Mesenchymal stem cell (in vitro differentiated cells and primary cell): Measurements from ENCODE around the gene HEPN1.

Source experiments
- DNase-seq: peaks from one replicate; pipeline ENCODE4 v3.0.0-alpha.2; 2013
- H2AFZ ChIP-seq: one replicate; pipeline ENCODE4 v1.6.1; 2013; ENCODE audit warnings: low read depth, mild to moderate bottlenecking, control low read depth, inconsistent platforms, low read length, moderate library complexity
- H2AK5ac ChIP-seq: 2 replicates; pipeline ENCODE4 v1.6.1; 2013; ENCODE audit warnings: low read length, moderate library complexity, mild to moderate bottlenecking, inconsistent platforms; ENCODE audit not compliant: severe bottlenecking
- H2BK120ac ChIP-seq: one replicate; pipeline ENCODE4 v1.6.1; 2013; ENCODE audit warnings: low read depth, mild to moderate bottlenecking, inconsistent platforms, low read length, moderate library complexity
- H2BK12ac ChIP-seq, 2 experiments: one replicate each; pipeline ENCODE4 v1.6.1; 2013; ENCODE audit warnings: inconsistent platforms in 2 of 2, low read length in 2 of 2, mild to moderate bottlenecking in 2 of 2, moderate library complexity in 2 of 2, control low read depth in 1 of 2
- H2BK15ac ChIP-seq: one replicate; pipeline ENCODE4 v1.6.1; 2013; ENCODE audit warnings: mild to moderate bottlenecking, low read depth, inconsistent platforms; ENCODE audit not compliant: poor library complexity, severe bottlenecking
- H2BK5ac ChIP-seq: 2 replicates; pipeline ENCODE4 v1.6.1; 2013; ENCODE audit warnings: low read depth, mild to moderate bottlenecking, low read length, control low read depth, inconsistent platforms; ENCODE audit not compliant: poor library complexity, severe bottlenecking
- H3K14ac ChIP-seq, 2 experiments: one replicate each; pipeline ENCODE4 v1.6.1; 2013; ENCODE audit warnings: inconsistent platforms in 2 of 2, low read length in 2 of 2, control low read depth in 1 of 2, mild to moderate bottlenecking in 1 of 2, moderate library complexity in 1 of 2
- H3K18ac ChIP-seq, 2 experiments: one replicate each; pipeline ENCODE4 v1.6.1; 2013; ENCODE audit warnings: inconsistent platforms in 2 of 2, low read length in 2 of 2, control low read depth in 1 of 2, low read depth in 1 of 2, mild to moderate bottlenecking in 1 of 2
- H3K23ac ChIP-seq, 2 experiments: one replicate each; pipeline ENCODE4 v1.6.1; 2013; ENCODE audit warnings: inconsistent platforms in 2 of 2, low read length in 2 of 2, mild to moderate bottlenecking in 2 of 2, moderate library complexity in 2 of 2, control low read depth in 1 of 2
- H3K27ac ChIP-seq: 2 replicates; pipeline ENCODE4 v1.5.1; 2013; ENCODE audit warnings: mild to moderate bottlenecking, moderate library complexity, low read length, control low read depth, inconsistent platforms; ENCODE audit not compliant: poor library complexity, severe bottlenecking
- H3K27me3 ChIP-seq, 2 experiments: 2 replicates each; pipeline versions ENCODE4 v1.6.1 to v1.7.0; 2013; ENCODE audit warnings: low read length in 2 of 2, mild to moderate bottlenecking in 2 of 2, moderate library complexity in 2 of 2, control low read depth in 1 of 2, inconsistent platforms in 1 of 2; ENCODE audit not compliant: control insufficient read depth in 1 of 2, insufficient read depth in 1 of 2
- H3K36me3 ChIP-seq, 2 experiments: 2 replicates each; pipeline versions ENCODE4 v1.6.1 to v1.7.0; 2013; ENCODE audit warnings: low read length in 2 of 2, control low read depth in 1 of 2, inconsistent platforms in 1 of 2, low read depth in 1 of 2, mild to moderate bottlenecking in 1 of 2; ENCODE audit not compliant: insufficient read depth in 2 of 2, control insufficient read depth in 1 of 2
- H3K4ac ChIP-seq, 2 experiments: one replicate each; pipeline ENCODE4 v1.6.1; 2013; ENCODE audit warnings: inconsistent platforms in 2 of 2, low read length in 2 of 2, mild to moderate bottlenecking in 2 of 2, moderate library complexity in 2 of 2, control low read depth in 1 of 2, low read depth in 1 of 2
- H3K4me1 ChIP-seq: 2 replicates; pipeline ENCODE4 v1.6.1; 2013; ENCODE audit warnings: low read depth, low read length, control low read depth; ENCODE audit not compliant: control insufficient read depth, insufficient read depth
- H3K4me2 ChIP-seq: 2 replicates; pipeline ENCODE4 v1.6.1; 2013; ENCODE audit warnings: low read length, mild to moderate bottlenecking, inconsistent platforms; ENCODE audit not compliant: poor library complexity, severe bottlenecking
- H3K4me3 ChIP-seq, 2 experiments: 2 replicates each; pipeline versions ENCODE4 v1.5.1 to v1.7.0; 2013; ENCODE audit warnings: low read length in 2 of 2, mild to moderate bottlenecking in 2 of 2, control low read depth in 1 of 2, low read depth in 1 of 2; ENCODE audit not compliant: insufficient read depth in 1 of 2
- H3K79me1 ChIP-seq: replicated peaks from 2 replicates; pipeline ENCODE4 v1.6.1; 2013; ENCODE audit warnings: mild to moderate bottlenecking, control low read depth, low read length, inconsistent platforms; ENCODE audit not compliant: poor library complexity, severe bottlenecking
- H3K9ac ChIP-seq: 2 replicates; pipeline ENCODE4 v1.7.0; 2013; ENCODE audit warnings: mild to moderate bottlenecking, low read length, moderate library complexity
- H3K9me3 ChIP-seq: 2 replicates; pipeline ENCODE4 v1.7.0; 2013; ENCODE audit warnings: mild to moderate bottlenecking, low read length; ENCODE audit not compliant: control insufficient read depth
- H4K8ac ChIP-seq: one replicate; pipeline ENCODE4 v1.6.1; 2013; ENCODE audit warnings: inconsistent platforms, mild to moderate bottlenecking, low read length, moderate library complexity
- H4K91ac ChIP-seq: one replicate; pipeline ENCODE4 v1.6.1; 2013; ENCODE audit warnings: mild to moderate bottlenecking, low read length, inconsistent platforms
- WGBS: methylation state at CpG from one replicate; pipeline ENCODE4 v1.1.7; 2013; ENCODE audit warnings: mixed read lengths; 5-methylcytosine and 5-hydroxymethylcytosine counted together

HEPN1 gene

DNA sequence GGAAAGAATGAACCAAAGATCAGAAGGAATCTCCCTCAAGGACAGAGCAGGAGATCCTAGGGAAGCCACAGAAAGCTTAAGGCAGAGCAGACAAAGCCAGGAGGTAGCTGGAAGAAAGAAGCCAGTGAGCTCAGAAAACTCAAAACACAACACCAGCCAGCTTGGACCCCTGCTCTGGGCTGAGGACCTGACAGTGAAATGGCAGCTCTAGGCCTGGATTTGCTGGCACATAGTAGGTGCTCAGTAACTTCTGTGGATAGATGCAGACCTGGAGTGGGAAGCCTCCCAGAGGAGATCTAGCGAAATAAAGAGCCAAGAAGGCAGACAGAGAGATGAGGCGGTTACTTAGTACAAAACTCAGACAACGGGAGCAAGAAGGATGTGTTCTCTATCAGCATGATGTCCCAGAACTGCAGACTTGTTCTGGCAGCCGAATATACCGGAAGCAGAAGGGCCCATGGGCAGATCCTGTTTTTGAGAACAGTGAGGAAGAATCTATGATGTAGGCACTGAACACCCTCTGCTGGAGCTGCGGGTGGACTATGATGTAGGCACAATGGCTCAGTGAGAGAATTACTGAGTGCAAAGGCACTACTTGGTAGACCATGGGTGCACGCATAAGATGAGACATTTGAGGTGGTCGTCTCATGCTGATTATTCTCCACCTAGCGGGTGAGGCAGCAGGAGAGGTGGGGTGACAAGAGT, 26.1 kb upstream of the HEPN1 start:
- H2BK120ac ChIP-seq = no peak overlapping the region
- no peak for DNase-seq
- no peak overlapping the region for H3K18ac ChIP-seq
- H3K4me2 ChIP-seq = no peak overlapping the region
- no peak overlapping the region for H3K23ac ChIP-seq
- H3K79me1 ChIP-seq = no peaks in the 10 kb centered on the region
- H2AK5ac ChIP-seq = no peak overlapping the region
- no peak overlapping the region for H3K14ac ChIP-seq
- H3K27ac ChIP-seq = no peak overlapping the region
- H3K9ac ChIP-seq = no peak overlapping the region
- peaks cover 14% of the 10 kb centered on the region for H3K4me1 ChIP-seq
- H3K4ac ChIP-seq = no peak overlapping the region
- no peak overlapping the region for H3K4me3 ChIP-seq
- H3K9me3 ChIP-seq = no peaks in the 10 kb centered on the region
- H2BK5ac ChIP-seq = no peak overlapping the region
- H2BK15ac ChIP-seq = no peak overlapping the region
- no peak overlapping the region for H2AFZ ChIP-seq
- 95% methylated on average over 9 of the region's 9 CpGs for WGBS
- peaks cover 0 to 15% of the 10 kb centered on the region in 2 experiments for H3K27me3 ChIP-seq
- peaks cover 0 to 3% of the 10 kb centered on the region in 2 experiments for H3K36me3 ChIP-seq
- H4K91ac ChIP-seq = no peak overlapping the region
- H2BK12ac ChIP-seq = no peak overlapping the region
- H4K8ac ChIP-seq = no peak overlapping the region

DNA sequence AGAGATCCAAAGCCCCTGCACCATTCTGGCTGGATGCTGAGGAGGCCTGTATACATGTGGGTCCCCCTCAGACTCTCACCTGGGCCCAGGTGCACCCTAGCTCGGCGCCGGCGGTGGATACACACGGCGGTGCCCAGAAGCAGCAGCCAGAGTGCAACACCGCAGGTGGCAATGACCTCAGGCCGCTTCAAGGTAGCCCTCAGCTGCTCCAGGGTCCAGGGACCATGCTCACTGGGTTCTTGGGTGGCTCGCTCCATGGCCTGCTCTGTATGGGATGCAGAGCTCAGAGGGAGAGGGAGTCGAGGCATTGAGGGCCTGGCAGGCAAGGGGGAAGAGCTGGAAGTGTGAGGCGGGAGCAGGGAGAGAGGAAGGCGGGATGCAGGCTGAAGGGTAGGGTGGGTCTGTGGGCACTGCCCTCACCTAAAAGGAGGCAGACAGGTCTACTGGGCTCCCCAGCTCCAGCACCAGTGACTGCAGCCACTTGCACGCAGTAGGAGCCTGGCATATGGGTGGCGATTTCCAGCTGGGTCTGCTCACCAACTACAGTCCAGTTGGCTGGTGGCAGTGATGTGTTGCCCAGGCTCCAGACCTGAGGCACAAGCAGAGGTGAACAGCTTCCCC, 25.2 kb upstream of the HEPN1 start:
- H3K4me3 ChIP-seq = peak overlapping the region in 1 of 2 experiments; percentile 0
- H3K18ac ChIP-seq = no peak overlapping the region
- no peak overlapping the region for H2AFZ ChIP-seq
- H3K4me1 ChIP-seq = peaks cover 20% of the 10 kb centered on the region
- H4K91ac ChIP-seq = peak overlapping the region; percentile 20
- no peak overlapping the region for H3K9ac ChIP-seq
- H4K8ac ChIP-seq = no peak overlapping the region
- H2BK15ac ChIP-seq = no peak overlapping the region
- no peaks in the 10 kb centered on the region for H3K9me3 ChIP-seq
- H2BK12ac ChIP-seq = no peak overlapping the region
- peaks cover 0 to 3% of the 10 kb centered on the region in 2 experiments for H3K36me3 ChIP-seq
- no peak overlapping the region for H3K4ac ChIP-seq
- no peak overlapping the region for H3K4me2 ChIP-seq
- H2BK5ac ChIP-seq = no peak overlapping the region
- peaks cover 0 to 9% of the 10 kb centered on the region in 2 experiments for H3K27me3 ChIP-seq
- H2BK120ac ChIP-seq = no peak overlapping the region
- 90% methylated on average over 14 of the region's 14 CpGs for WGBS
- H3K79me1 ChIP-seq = no peaks in the 10 kb centered on the region
- no peak overlapping the region for H3K27ac ChIP-seq
- H3K14ac ChIP-seq = peak overlapping the region in 1 of 2 experiments; percentile 70
- DNase-seq = no peak
- H2AK5ac ChIP-seq = no peak overlapping the region
- peak overlapping the region in 1 of 2 experiments; percentile 5 for H3K23ac ChIP-seq

- no peak overlapping the region for H3K27ac ChIP-seq
- DNase-seq = no peak
- WGBS = 92% methylated on average over 4 of the region's 4 CpGs
Measured at GRCh38 chr11:124894606-124895430, 24.2 kb upstream of the HEPN1 start.

More at GRCh38 chr11:124894606-124895430, 24.2 kb upstream of the HEPN1 start:
- peak overlapping the region in 1 of 2 experiments; percentile 50 for H3K4ac ChIP-seq
- no peaks in the 10 kb centered on the region for H3K79me1 ChIP-seq
- no peak overlapping the region for H2BK120ac ChIP-seq
- peaks cover 22% of the 10 kb centered on the region for H3K4me1 ChIP-seq
- H3K18ac ChIP-seq = no peak overlapping the region
- H3K14ac ChIP-seq = no peak overlapping the region
- H2AK5ac ChIP-seq = no peak overlapping the region
- H4K91ac ChIP-seq = no peak overlapping the region
- no peak overlapping the region for H3K4me3 ChIP-seq
- H3K9me3 ChIP-seq = no peaks in the 10 kb centered on the region
- H2BK12ac ChIP-seq = peak overlapping the region in 1 of 2 experiments; percentile 10
- no peak overlapping the region for H2BK15ac ChIP-seq
- H3K9ac ChIP-seq = no peak overlapping the region
- H3K23ac ChIP-seq = no peak overlapping the region
- H2AFZ ChIP-seq = no peak overlapping the region
- no peak overlapping the region for H4K8ac ChIP-seq
- H3K27me3 ChIP-seq = peaks cover 0 to 9% of the 10 kb centered on the region in 2 experiments
- H3K36me3 ChIP-seq = peaks cover 0 to 3% of the 10 kb centered on the region in 2 experiments
- no peak overlapping the region for H2BK5ac ChIP-seq
- H3K4me2 ChIP-seq = no peak overlapping the region
